Fibroblast of the conjunctiva (primary cell): Measurements from ENCODE around the gene IRAK2.
A peak's percentile ranks its signal among the peaks of the same experiment; 100 is the strongest.
"Not testable (repeated sequence)": the region's sequence is repeated elsewhere in the genome, so short reads cannot be mapped to it uniquely, and the experiment has no call there.

Source experiments
- DNase-seq: peaks from one replicate; pipeline ENCODE4 v3.0.0-alpha.2; 2010; ENCODE audit warnings: low read depth

The IRAK2 gene

GRCh38 chr3:10164546-10165393, at the start of gene IRAK2:
TSS of gene IRAK2 (plus strand) at chr3:10164919. CDS start at chr3:10164955, 36 bp downstream.
- peak; percentile 20 for DNase-seq

GRCh38 chr3:10115326-10116137, 49.2 kb upstream of the IRAK2 start, which contains the start of gene BRK1:
TSS of gene BRK1 (plus strand) at chr3:10115675. CDS start at chr3:10115702, 27 bp downstream.
- DNase-seq: peak; percentile 95

GRCh38 chr3:10116138-10116460, 48.6 kb upstream of the IRAK2 start:
- peak; percentile 13 for DNase-seq

- no peak for DNase-seq
These were observed 47.8 kb upstream of the IRAK2 start for GRCh38 chr3:10116928-10117327.

GRCh38 chr3:10119376-10119775, 45.3 kb upstream of the IRAK2 start:
- no peak for DNase-seq

- DNase-seq: no peak
These were observed 43.7 kb upstream of the IRAK2 start for GRCh38 chr3:10121064-10121463.

- DNase-seq: no peak
These were observed 42.0 kb upstream of the IRAK2 start for GRCh38 chr3:10122724-10123123.

- DNase-seq: not testable (repeated sequence)
These were observed 28.8 kb upstream of the IRAK2 start for GRCh38 chr3:10135872-10136271.

GRCh38 chr3:10136426-10137005, 28.2 kb upstream of the IRAK2 start:
- DNase-seq: no peak

GRCh38 chr3:10137178-10137577, 27.5 kb upstream of the IRAK2 start:
- DNase-seq: no peak

GRCh38 chr3:10140996-10141546, 23.6 kb upstream of the IRAK2 start:
- no peak for DNase-seq

GRCh38 chr3:10142707-10143560, 21.8 kb upstream of the IRAK2 start:
- DNase-seq: no peak

- DNase-seq: no peak
These were observed 19.0 kb upstream of the IRAK2 start for GRCh38 chr3:10145685-10146084.

GRCh38 chr3:10149226-10149625, 15.5 kb upstream of the IRAK2 start:
- no peak for DNase-seq

GRCh38 chr3:10150987-10151386, 13.7 kb upstream of the IRAK2 start:
- no peak for DNase-seq

- DNase-seq: no peak
These were observed 10.2 kb upstream of the IRAK2 start for GRCh38 chr3:10154335-10155122.

- no peak for DNase-seq
These were observed 9.6 kb upstream of the IRAK2 start for GRCh38 chr3:10155123-10155472.

- DNase-seq: no peak
These were observed 9.1 kb upstream of the IRAK2 start for GRCh38 chr3:10155658-10156057.

GRCh38 chr3:10157031-10157430, 7.7 kb upstream of the IRAK2 start:
- DNase-seq: no peak

GRCh38 chr3:10158555-10158954, 6.2 kb upstream of the IRAK2 start:
- not testable (repeated sequence) for DNase-seq

- DNase-seq: peak; percentile 51
These were observed 4.4 kb upstream of the IRAK2 start for GRCh38 chr3:10160346-10160745.
